ENCODE measurements around the gene TMED4. TPM values are rescaled to one million over a fixed set of nuclear protein-coding genes. Genes with fewer than 3 reads are reported as not detected.

TMED4 gene
- total and polyA plus RNA-seq, 2 of the 13 experiments (the other 11 are each of a cell fraction or from before 2014, with no cell fraction given), result 81.4 to 109 TPM

GRCh38 chr7:44576228-44576627 is 5.8 kb downstream of the TMED4 start:
- Histone ChIP-seq H3K9me3 (ENCODE audit: low read length) (no peaks in the 10 kb centered on the region), H3K79me2 (ENCODE audit: insufficient read depth, low read length) (peaks cover 47% of the 10 kb centered on the region), H3K4me1 (ENCODE audit: insufficient read depth, low read length) (peaks cover 57% of the 10 kb centered on the region), H4K20me1 (ENCODE audit: insufficient read depth, low read length) (no peaks in the 10 kb centered on the region), H3K27me3 (ENCODE audit: control insufficient read depth in 1 of 2, insufficient read depth in 2 of 2, low read length in 2 of 2) (no peaks in the 10 kb centered on the region; a peak in 1 of 5 replicates), H3K36me3 (replicated peaks in 1 of 2; ENCODE audit: control insufficient read depth in 1 of 2, insufficient read depth in 2 of 2, low read length in 2 of 2) (peaks cover 14 to 33% of the 10 kb centered on the region in 2 experiments), H3K27ac (ENCODE audit: extremely low read length, insufficient read depth, low read length) (no peak overlapping the region), H3K4me3 (replicated peaks in 1 of 3; ENCODE audit: insufficient read depth in 1 of 3, low read depth in 2 of 3, low read length in 3 of 3) (no peak overlapping the region), H3K4me2 (ENCODE audit: low read depth, low read length) (no peak overlapping the region), H2AFZ (ENCODE audit: low read length) (no peak overlapping the region), H3K9ac (ENCODE audit: insufficient read depth, low read depth, low read length) (no peak overlapping the region)
- in situ Hi-C loops (cut with HindIII; ENCODE audit: extremely low pct_ligation_motif_present, low pct_unique_long_range_greater_than_20kb), result loop anchor here (25.0 kb wide), 1 partner anchor 186 kb away; no protein-coding TSS in a partner anchor
- intact Hi-C loops (cut with micrococcal nuclease; ENCODE audit: unreplicated experiment), result no loop called here
- ChIA-PET CTCF (ENCODE audit: low intra/inter-chr PET ratio, low total read pairs) (no interaction called here), POLR2A (interaction anchor here (0.8 kb wide), 1 partner anchor 34 kb away, joined by 3 read pairs; no protein-coding TSS in a partner anchor)
- BruUV-seq (replicated peaks), result no TSS peak
- WGBS (ENCODE audit: low lambda C conversion rate), result 96% methylated on average over 2 of the region's 2 CpGs
- TF ChIP-seq ZNF121 (CRISPR knock-in tag; IDR thresholded peaks at IDR 0.05), result no peak
- TF ChIP-seq POLR2G (IDR thresholded peaks at IDR 0.05; ENCODE audit: low read depth, low read length), result 0 out of 2 replicates have a peak, but pooled peaks have one; percentile 27
- no peak for TF ChIP-seq ARHGAP35 (CRISPR knock-in tag; IDR thresholded peaks at IDR 0.05; ENCODE audit: borderline replicate concordance)
- no peak for TF ChIP-seq CBFB (CRISPR knock-in tag; IDR thresholded peaks at IDR 0.05)
- TF ChIP-seq ZNF777 (CRISPR knock-in tag; IDR thresholded peaks at IDR 0.05), result no peak
- no peak for TF ChIP-seq ATF1 (CRISPR knock-in tag; IDR thresholded peaks at IDR 0.05)
- no peak for TF ChIP-seq SATB2 (CRISPR knock-in tag; IDR thresholded peaks at IDR 0.05)
- ATAC-seq, result no peak
- no peak for DNase-seq (ENCODE audit: low spot score)
- FAIRE-seq, result no peak

- H3K9ac ChIP-seq (ENCODE audit: insufficient read depth, low read depth, low read length), result peak overlapping the region; percentile 93; the same call in 1 of the 2 replicates
- no peak overlapping the region for H2AFZ ChIP-seq (ENCODE audit: low read length)
- peaks cover 18 to 45% of the 10 kb centered on the region in 2 experiments for H3K36me3 ChIP-seq (replicated peaks in 1 of 2; ENCODE audit: control insufficient read depth in 1 of 2, insufficient read depth in 2 of 2, low read length in 2 of 2)
- no peak for DNase-seq (ENCODE audit: low spot score)
- no peaks in the 10 kb centered on the region; a peak in 1 of 5 replicates for H3K27me3 ChIP-seq (ENCODE audit: control insufficient read depth in 1 of 2, insufficient read depth in 2 of 2, low read length in 2 of 2)
- in situ Hi-C loops (cut with HindIII; ENCODE audit: extremely low pct_ligation_motif_present, low pct_unique_long_range_greater_than_20kb), result loop anchor here (25.0 kb wide), 1 partner anchor 187 kb away; no protein-coding TSS in a partner anchor
- no TSS peak for BruUV-seq (replicated peaks)
- ChIA-PET CTCF (ENCODE audit: low intra/inter-chr PET ratio, low total read pairs) (no interaction called here), POLR2A (interaction anchor here (0.7 to 2.7 kb wide), 4 partner anchors 13 to 224 kb away, joined by 3 to 27 read pairs (median 4); partner anchors contain the start of gene OGDH)
- H3K4me3 ChIP-seq (replicated peaks in 1 of 3; ENCODE audit: insufficient read depth in 1 of 3, low read depth in 2 of 3, low read length in 3 of 3), result 0 out of 6 replicates have a peak overlapping the region, but pooled peaks of 1 of the 3 experiments have one; percentile 54
- intact Hi-C loops (cut with micrococcal nuclease; ENCODE audit: unreplicated experiment), result no loop called here
- peaks cover 50% of the 10 kb centered on the region for H3K4me1 ChIP-seq (ENCODE audit: insufficient read depth, low read length)
- peaks cover 41% of the 10 kb centered on the region for H3K79me2 ChIP-seq (ENCODE audit: insufficient read depth, low read length)
- H3K27ac ChIP-seq (ENCODE audit: extremely low read length, insufficient read depth, low read length), result peak overlapping the region; percentile 83
- peak overlapping the region; percentile 99 for H3K4me2 ChIP-seq (ENCODE audit: low read depth, low read length)
- H4K20me1 ChIP-seq (ENCODE audit: insufficient read depth, low read length), result no peaks in the 10 kb centered on the region
- no peaks in the 10 kb centered on the region for H3K9me3 ChIP-seq (ENCODE audit: low read length)
- no peak for ATAC-seq
- FAIRE-seq, result no peak
- TF ChIP-seq PBX3 (CRISPR knock-in tag; IDR thresholded peaks at IDR 0.05; ENCODE audit: borderline replicate concordance), result no peak
- no peak for TF ChIP-seq SSRP1 (CRISPR knock-in tag; IDR thresholded peaks at IDR 0.05)
- no peak for TF ChIP-seq ZNF274 (CRISPR knock-in tag; IDR thresholded peaks at IDR 0.05)
- TF ChIP-seq ZNF292 (CRISPR knock-in tag; IDR thresholded peaks at IDR 0.05; ENCODE audit: borderline replicate concordance, low read depth), result no peak
- TF ChIP-seq ZNF282 (IDR thresholded peaks at IDR 0.05; ENCODE audit: partially characterized antibody), result no peak
- no peak for TF ChIP-seq ZNF784 (CRISPR knock-in tag; IDR thresholded peaks at IDR 0.05; ENCODE audit: borderline replicate concordance)
- no peak for TF ChIP-seq ZNF136 (CRISPR knock-in tag; IDR thresholded peaks at IDR 0.05; ENCODE audit: low read depth)
- TF ChIP-seq FOXO4 (CRISPR knock-in tag; conservative IDR thresholded peaks at IDR 0.05), result no peak
- TF ChIP-seq RXRB (CRISPR knock-in tag; IDR thresholded peaks at IDR 0.05; ENCODE audit: borderline replicate concordance), result no peak
- TF ChIP-seq ZNF431 (CRISPR knock-in tag; IDR thresholded peaks at IDR 0.05; ENCODE audit: borderline replicate concordance, low read depth), result no peak
Measured at GRCh38 chr7:44575054-44575453, 7.0 kb downstream of the TMED4 start.
